ENCODE data around the gene CABP5. TPM values are rescaled to one million over a fixed set of nuclear protein-coding genes. Genes with fewer than 3 reads are reported as not detected.

Gene CABP5
- polyA plus RNA-seq, 3 donors: 0.17 TPM; not detected in 2

DNA sequence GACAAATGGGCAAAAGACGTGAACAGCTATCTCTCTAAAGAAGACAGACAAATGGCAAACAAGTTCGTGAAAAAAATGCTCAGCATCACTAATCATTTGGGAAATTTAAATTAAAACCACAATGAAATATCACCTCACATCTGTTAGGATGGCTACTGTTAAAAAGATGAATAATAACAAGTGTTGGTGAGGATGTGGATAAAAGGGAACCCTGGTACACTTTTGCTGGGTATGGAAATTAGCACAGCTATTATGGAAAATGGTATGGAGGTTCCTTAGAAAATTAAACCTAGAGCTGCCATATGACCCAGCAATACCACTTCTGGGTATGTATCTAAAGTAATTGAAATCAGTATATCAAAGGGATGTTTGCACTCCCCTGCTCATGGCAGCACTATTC, 7.1 kb downstream of the CABP5 start:
- no peak overlapping the region for H3K4me3 ChIP-seq (replicated peaks in 1 of 3; ENCODE audit: low read depth in 2 of 3, low read length in 3 of 3)
- no peak overlapping the region for H3K4me2 ChIP-seq (replicated peaks; ENCODE audit: extremely low read depth, low read length, poor library complexity, severe bottlenecking)
- no peaks in the 10 kb centered on the region for H4K20me1 ChIP-seq (ENCODE audit: insufficient read depth, low read length)
- Mint-ChIP-seq H3K36me3 (no peaks in the 10 kb centered on the region), H3K27ac (no peak overlapping the region), H3K27me3 (ENCODE audit: low read depth in 3 of 3) (peaks cover 4 to 12% (median 7%) of the 10 kb centered on the region in 3 donors), H3K4me1 (no peaks in the 10 kb centered on the region), H3K9me3 (peaks cover 2 to 21% (median 13%) of the 10 kb centered on the region in 7 donors), H3K4me3 (no peak overlapping the region)
- H3K4me1 ChIP-seq (ENCODE audit: control insufficient read depth in 1 of 2, insufficient read depth in 2 of 2, low read length in 2 of 2): no peaks in the 10 kb centered on the region
- no peak for DNase-seq
- no peak overlapping the region for H2AFZ ChIP-seq (ENCODE audit: insufficient read depth, low read depth, low read length, poor library complexity, severe bottlenecking)
- no peak overlapping the region for H3K27ac ChIP-seq (ENCODE audit: low read depth in 1 of 2, low read length in 2 of 2)
- no peaks in the 10 kb centered on the region for H3K36me3 ChIP-seq (replicated peaks in 1 of 2; ENCODE audit: control insufficient read depth in 1 of 2, insufficient read depth in 2 of 2, low read length in 2 of 2)
- TF ChIP-seq, protein P1, sequence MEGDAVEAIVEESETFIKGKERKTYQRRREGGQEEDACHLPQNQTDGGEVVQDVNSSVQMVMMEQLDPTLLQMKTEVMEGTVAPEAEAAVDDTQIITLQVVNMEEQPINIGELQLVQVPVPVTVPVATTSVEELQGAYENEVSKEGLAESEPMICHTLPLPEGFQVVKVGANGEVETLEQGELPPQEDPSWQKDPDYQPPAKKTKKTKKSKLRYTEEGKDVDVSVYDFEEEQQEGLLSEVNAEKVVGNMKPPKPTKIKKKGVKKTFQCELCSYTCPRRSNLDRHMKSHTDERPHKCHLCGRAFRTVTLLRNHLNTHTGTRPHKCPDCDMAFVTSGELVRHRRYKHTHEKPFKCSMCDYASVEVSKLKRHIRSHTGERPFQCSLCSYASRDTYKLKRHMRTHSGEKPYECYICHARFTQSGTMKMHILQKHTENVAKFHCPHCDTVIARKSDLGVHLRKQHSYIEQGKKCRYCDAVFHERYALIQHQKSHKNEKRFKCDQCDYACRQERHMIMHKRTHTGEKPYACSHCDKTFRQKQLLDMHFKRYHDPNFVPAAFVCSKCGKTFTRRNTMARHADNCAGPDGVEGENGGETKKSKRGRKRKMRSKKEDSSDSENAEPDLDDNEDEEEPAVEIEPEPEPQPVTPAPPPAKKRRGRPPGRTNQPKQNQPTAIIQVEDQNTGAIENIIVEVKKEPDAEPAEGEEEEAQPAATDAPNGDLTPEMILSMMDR (IDR thresholded peaks at IDR 0.05): no peak
- H3K9me3 ChIP-seq (replicated peaks in 1 of 2; ENCODE audit: control insufficient read depth in 1 of 2, insufficient read depth in 1 of 2, low read length in 2 of 2): peaks cover 12 to 14% of the 10 kb centered on the region in 2 donors
- intact Hi-C loops (cut with micrococcal nuclease): no loop called here
- H3K79me2 ChIP-seq (ENCODE audit: insufficient read depth, low read length): no peaks in the 10 kb centered on the region
- WGBS (ENCODE audit: insufficient coverage): no CpG with 5 or more reads among the region's 2 CpGs
- no peak overlapping the region for H3K9ac ChIP-seq (ENCODE audit: insufficient read depth, low read length, poor library complexity, severe bottlenecking)
- H3K27me3 ChIP-seq (ENCODE audit: control insufficient read depth in 2 of 2, insufficient read depth in 2 of 2, low read length in 2 of 2): no peaks in the 10 kb centered on the region

DNA sequence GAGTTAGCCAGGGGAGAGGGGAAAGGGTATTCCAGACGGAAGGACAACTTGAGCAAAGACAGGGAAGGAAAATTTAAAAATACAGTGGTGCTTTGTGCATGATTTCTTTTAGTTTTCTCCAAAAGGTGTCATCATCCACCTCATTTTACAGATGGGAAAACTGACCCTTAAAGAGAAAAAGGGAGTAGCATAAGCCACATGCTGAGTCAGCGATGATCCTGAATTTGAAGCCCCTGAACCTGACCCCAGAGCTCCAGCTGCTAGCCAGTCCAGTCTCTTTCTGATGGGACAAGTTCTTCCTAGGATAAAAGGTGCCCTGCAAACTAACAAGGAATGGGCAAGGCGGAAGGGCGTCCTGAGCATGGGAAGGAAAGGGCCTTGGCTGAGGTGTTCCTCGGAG, 10.3 kb downstream of the CABP5 start:
- peaks cover 2 to 19% (median 10%) of the 10 kb centered on the region in 7 donors for H3K9me3 Mint-ChIP-seq
- Histone ChIP-seq H3K79me2 (ENCODE audit: insufficient read depth, low read length) (no peaks in the 10 kb centered on the region), H3K27ac (ENCODE audit: low read depth in 1 of 2, low read length in 2 of 2) (no peak overlapping the region), H3K9me3 (replicated peaks in 1 of 2; ENCODE audit: control insufficient read depth in 1 of 2, insufficient read depth in 1 of 2, low read length in 2 of 2) (peaks cover 12 to 14% of the 10 kb centered on the region in 2 donors), H3K4me1 (ENCODE audit: control insufficient read depth in 1 of 2, insufficient read depth in 2 of 2, low read length in 2 of 2) (no peaks in the 10 kb centered on the region), H2AFZ (ENCODE audit: insufficient read depth, low read depth, low read length, poor library complexity, severe bottlenecking) (no peak overlapping the region), H3K27me3 (ENCODE audit: control insufficient read depth in 2 of 2, insufficient read depth in 2 of 2, low read length in 2 of 2) (peaks cover 0 to 2% of the 10 kb centered on the region in 2 donors), H3K9ac (ENCODE audit: insufficient read depth, low read length, poor library complexity, severe bottlenecking) (no peak overlapping the region), H3K4me3 (replicated peaks in 1 of 3; ENCODE audit: low read depth in 2 of 3, low read length in 3 of 3) (no peak overlapping the region), H3K36me3 (replicated peaks in 1 of 2; ENCODE audit: control insufficient read depth in 1 of 2, insufficient read depth in 2 of 2, low read length in 2 of 2) (no peaks in the 10 kb centered on the region), H4K20me1 (ENCODE audit: insufficient read depth, low read length) (no peaks in the 10 kb centered on the region), H3K4me2 (replicated peaks; ENCODE audit: extremely low read depth, low read length, poor library complexity, severe bottlenecking) (no peak overlapping the region)
- peaks cover 3 to 8% (median 7%) of the 10 kb centered on the region in 3 donors for H3K27me3 Mint-ChIP-seq (ENCODE audit: low read depth in 3 of 3)
- WGBS (ENCODE audit: insufficient coverage): 82% methylated on average over 4 of the region's 5 CpGs
- no peak overlapping the region for H3K4me3 Mint-ChIP-seq
- intact Hi-C loops (cut with micrococcal nuclease): no loop called here
- TF ChIP-seq, protein P1 (IDR thresholded peaks at IDR 0.05): no peak
- no peaks in the 10 kb centered on the region for H3K36me3 Mint-ChIP-seq
- no peak overlapping the region for H3K27ac Mint-ChIP-seq
- DNase-seq: no peak
- no peaks in the 10 kb centered on the region for H3K4me1 Mint-ChIP-seq
